GM12873 (cell line): ENCODE data around the gene TFAM.
A peak's percentile ranks its signal among the peaks of the same experiment; 100 is the strongest.

ENCODE experiments used
- TF ChIP-seq, protein P1 (sequence below): IDR thresholded peaks from 2 replicates; pipeline ENCODE4 v1.5.1; 2012; ENCODE audit warnings: low read depth, mild to moderate bottlenecking, moderate library complexity, low read length, control low read depth; ENCODE audit not compliant: insufficient read depth; ENCODE audit errors: missing control alignments

The TFAM gene

DNA sequence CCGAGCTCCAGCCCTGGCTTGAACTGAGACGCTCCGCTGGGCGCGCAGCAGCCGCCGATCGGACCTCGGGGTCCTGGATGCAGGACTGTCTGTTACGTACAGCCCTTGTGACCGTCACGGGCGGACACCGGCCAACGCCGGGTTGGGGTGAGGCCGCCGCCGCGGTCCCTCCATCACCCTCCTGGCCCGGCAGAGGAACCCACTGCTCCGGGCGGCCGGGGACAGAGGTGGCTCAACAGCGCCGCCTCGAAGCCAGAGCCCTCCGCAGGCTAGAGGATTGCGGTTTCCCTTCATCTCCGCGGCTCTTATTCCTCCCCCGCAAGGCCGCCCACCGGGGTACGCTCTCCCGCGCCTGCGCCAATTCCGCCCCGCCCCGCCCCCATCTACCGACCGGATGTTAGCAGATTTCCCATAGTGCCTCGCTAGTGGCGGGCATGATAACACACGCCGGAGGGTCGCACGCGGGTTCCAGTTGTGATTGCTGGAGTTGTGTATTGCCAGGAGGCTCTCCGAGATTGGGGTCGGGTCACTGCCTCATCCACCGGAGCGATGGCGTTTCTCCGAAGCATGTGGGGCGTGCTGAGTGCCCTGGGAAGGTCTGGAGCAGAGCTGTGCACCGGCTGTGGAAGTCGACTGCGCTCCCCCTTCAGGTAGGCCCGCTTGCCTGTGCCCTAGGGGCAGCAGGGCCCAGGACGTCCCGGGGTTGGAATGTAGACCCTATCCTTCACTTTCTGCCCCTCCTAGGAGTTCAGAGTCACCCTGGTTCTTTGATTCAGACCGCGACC lies at the start of gene TFAM:
Gene TFAM, plus strand, starts transcription at position 412 of the 785 bp plus-strand sequence. Its CDS starts 138 bp downstream, at position 550.
- TF ChIP-seq, protein P1, sequence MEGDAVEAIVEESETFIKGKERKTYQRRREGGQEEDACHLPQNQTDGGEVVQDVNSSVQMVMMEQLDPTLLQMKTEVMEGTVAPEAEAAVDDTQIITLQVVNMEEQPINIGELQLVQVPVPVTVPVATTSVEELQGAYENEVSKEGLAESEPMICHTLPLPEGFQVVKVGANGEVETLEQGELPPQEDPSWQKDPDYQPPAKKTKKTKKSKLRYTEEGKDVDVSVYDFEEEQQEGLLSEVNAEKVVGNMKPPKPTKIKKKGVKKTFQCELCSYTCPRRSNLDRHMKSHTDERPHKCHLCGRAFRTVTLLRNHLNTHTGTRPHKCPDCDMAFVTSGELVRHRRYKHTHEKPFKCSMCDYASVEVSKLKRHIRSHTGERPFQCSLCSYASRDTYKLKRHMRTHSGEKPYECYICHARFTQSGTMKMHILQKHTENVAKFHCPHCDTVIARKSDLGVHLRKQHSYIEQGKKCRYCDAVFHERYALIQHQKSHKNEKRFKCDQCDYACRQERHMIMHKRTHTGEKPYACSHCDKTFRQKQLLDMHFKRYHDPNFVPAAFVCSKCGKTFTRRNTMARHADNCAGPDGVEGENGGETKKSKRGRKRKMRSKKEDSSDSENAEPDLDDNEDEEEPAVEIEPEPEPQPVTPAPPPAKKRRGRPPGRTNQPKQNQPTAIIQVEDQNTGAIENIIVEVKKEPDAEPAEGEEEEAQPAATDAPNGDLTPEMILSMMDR = peak; percentile 65

DNA sequence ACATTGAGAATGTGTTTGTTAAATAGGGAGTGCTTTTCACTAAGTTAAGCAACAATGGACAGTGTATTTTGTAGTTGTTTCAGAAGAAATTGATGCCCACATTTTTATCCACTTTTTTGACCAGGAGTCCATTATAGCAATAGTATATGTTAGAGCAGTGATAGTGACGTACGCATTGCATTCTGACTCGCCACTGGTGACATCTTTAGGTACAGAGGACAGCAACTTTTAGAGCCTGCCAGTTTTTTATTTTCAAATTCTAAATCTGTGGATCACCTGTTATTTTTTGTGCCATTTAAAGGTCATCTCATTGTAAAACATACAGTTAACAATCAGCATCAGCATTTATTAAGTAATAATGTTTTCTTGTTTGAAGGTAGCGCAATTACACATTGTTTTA lies 49.0 kb upstream of the TFAM start:
- TF ChIP-seq, protein P1 = no peak

DNA sequence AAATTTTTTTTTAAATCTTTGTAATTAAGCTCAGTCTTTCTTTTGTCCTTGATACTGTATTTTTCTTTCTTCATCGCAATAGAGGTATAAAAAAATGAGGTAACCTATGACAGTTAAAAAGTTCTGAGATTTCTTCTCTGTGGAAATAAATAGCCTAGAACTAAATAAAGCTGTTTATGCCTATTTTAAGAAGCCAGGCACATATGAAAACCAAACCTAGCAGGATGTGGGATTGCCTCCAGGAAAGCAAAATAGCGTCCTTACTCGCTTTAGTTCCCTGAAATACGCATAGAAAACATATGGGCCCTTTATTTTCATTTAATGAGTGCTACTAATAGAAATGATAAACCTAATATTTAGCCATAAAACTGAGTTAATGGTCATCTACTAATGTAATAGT lies 43.8 kb upstream of the TFAM start:
- TF ChIP-seq, protein P1 = no peak

DNA sequence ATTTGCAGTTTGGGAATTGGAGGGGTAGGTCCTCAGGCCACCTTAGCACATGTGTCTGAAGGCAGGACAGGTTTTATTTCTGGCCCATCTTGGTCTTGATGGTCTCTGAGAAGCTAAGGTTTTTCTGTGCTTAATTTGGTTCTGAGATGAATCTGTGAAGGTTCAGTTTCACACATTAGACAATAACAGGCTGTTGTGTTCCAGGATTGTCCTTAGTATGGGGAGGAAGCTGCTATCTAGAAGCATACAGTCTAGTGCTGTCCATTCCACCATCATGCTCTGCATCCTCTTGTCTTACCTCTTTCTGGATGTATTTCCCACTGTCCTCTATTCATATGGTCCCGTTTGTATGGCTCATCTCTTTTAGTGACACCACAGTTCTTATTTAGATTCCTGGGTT lies 43.3 kb upstream of the TFAM start:
- TF ChIP-seq, protein P1 = no peak

DNA sequence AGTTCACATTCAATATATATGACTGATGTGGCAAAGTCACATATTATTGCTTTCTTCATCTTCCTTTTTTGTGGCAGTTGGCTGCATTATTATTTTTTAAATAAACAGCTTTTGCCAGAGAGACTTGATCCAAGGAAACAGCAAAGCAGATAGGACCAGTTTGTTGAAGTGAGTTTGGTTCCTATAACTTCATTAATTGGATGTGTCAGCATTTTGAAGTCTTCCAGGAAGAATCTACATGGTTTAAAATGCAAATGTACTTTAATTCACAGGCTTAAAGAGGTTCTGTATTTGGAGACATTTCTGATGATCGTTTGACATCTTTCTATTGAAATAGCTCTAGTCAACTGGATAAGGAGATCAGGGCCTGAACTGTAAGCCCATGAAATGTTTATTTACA lies 37.2 kb upstream of the TFAM start:
- TF ChIP-seq, protein P1 = no peak

DNA sequence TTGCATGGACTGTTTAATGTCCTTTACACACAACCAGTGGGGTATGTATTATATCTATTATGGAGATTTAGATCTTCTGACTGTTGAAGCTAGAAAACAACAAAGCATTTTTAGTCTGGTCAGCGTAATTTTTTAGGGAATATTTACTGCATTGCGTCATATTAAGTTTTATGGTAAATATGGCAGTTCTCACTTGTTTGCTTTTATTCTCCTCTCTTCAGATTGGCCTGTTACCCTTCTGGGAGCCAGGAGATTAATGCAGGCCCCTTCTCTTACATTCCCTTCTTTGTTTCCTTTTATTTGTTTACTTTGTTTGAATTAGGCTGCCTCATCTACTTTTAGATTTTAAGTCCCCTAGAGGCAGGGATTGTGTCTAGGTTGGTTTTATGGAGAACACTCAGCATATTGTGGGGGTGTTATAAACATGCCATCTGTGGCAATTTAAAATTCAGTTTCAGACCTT lies 36.6 kb upstream of the TFAM start:
- TF ChIP-seq, protein P1 = no peak

DNA sequence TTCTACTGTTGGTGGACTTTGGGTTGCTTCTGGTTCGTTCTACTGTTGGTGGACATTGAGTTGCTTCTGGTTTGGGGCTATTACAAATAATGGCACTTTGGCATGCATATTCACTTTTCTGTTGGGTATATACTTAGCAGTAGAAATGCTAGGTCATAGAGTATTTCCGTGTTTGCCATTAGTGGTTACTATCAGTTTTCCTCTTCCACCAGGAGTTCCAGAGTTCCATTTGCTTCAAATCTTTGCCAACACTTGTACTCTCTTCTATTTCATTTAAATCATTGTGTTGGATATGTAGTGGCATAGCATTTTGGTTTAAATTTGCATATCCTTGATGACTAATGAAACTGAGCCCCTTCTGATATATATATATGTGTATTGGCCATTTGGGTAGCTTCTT lies 35.2 kb upstream of the TFAM start:
- TF ChIP-seq, protein P1 = no peak
